Measurements from ENCODE around the gene FBP1. TPM values are rescaled to one million over a fixed set of nuclear protein-coding genes. Genes with fewer than 3 reads are reported as not detected.

FBP1 gene
- total RNA-seq, 1 experiment from 2014 or later = 1.9 TPM

DNA sequence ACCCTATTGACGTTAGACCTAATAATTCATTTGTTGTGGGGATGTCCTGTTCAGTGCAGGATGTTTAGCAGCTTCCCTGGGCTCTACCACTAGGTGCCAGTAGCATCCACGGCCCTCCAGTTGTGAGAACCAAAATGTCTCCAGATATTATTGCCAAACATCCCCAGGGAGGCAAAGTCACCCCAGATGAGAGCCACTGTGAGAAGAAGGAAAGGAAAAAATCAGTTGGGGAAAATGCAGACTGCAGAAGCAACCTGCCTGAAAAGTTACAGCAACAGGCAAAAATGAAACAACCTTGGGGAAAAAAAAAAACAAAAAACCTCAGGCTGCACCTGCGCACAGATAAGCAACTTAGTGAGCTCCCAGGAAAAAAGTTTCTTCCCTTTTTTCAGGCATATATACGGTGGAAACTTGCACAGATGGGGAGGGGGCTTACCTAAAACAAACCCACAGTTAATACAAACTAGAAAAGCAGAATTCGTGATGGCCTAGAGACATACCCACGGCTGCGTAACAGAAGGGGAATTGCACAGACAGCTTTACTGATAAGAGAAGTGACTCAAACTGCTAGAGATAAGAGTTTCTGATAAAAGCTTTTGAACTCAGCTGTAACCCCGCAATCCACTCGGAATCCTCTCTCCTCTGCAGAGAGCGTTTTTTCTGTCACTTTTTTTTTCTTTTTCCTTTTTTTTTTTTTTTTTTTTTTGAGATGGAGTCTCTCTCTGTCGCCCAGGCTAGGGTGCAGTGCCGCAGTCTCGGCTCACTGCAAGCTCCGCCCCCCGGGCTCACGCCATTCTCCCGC, 29.8 kb upstream of the FBP1 start:
- Mint-ChIP-seq H3K27me3 (ENCODE audit: low read depth) (peaks cover 3% of the 10 kb centered on the region), H3K36me3 (ENCODE audit: insufficient read depth in 1 of 3, low read depth in 3 of 3) (no peaks in the 10 kb centered on the region), H3K27ac (0 out of 7 replicates have a peak overlapping the region, but pooled peaks of 1 of the 3 experiments have one; percentile 5), H3K4me3 (no peak overlapping the region), H3K9me3 (peaks cover 0 to 3% of the 10 kb centered on the region in 2 experiments; a peak in 2 of 5 replicates), H3K4me1 (no peaks in the 10 kb centered on the region; a peak in 1 of 4 replicates)
- H3K9me3 ChIP-seq (ENCODE audit: control insufficient read depth, low read depth, low read length) = no peaks in the 10 kb centered on the region
- H3K9ac ChIP-seq (ENCODE audit: extremely low read depth, insufficient read length, low read length) = no peak overlapping the region
- no peak overlapping the region for H4K91ac ChIP-seq (ENCODE audit: insufficient read length, low read depth, low read length)
- no peaks in the 10 kb centered on the region for H3K4me1 ChIP-seq (ENCODE audit: insufficient read depth, low read length)
- H3K79me1 ChIP-seq (ENCODE audit: insufficient read depth, low read depth, low read length, poor library complexity, severe bottlenecking) = no peaks in the 10 kb centered on the region
- no peak overlapping the region for H2BK15ac ChIP-seq (ENCODE audit: low read depth, low read length)
- no CpG with 5 or more reads among the region's 17 CpGs for WGBS (ENCODE audit: extremely low coverage, insufficient read length, low lambda C conversion rate)
- H2BK12ac ChIP-seq (ENCODE audit: insufficient read length, low read depth, low read length) = no peak overlapping the region
- TF ChIP-seq, protein P1, sequence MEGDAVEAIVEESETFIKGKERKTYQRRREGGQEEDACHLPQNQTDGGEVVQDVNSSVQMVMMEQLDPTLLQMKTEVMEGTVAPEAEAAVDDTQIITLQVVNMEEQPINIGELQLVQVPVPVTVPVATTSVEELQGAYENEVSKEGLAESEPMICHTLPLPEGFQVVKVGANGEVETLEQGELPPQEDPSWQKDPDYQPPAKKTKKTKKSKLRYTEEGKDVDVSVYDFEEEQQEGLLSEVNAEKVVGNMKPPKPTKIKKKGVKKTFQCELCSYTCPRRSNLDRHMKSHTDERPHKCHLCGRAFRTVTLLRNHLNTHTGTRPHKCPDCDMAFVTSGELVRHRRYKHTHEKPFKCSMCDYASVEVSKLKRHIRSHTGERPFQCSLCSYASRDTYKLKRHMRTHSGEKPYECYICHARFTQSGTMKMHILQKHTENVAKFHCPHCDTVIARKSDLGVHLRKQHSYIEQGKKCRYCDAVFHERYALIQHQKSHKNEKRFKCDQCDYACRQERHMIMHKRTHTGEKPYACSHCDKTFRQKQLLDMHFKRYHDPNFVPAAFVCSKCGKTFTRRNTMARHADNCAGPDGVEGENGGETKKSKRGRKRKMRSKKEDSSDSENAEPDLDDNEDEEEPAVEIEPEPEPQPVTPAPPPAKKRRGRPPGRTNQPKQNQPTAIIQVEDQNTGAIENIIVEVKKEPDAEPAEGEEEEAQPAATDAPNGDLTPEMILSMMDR (conservative IDR thresholded peaks at IDR 0.05) = peak; percentile 80
- H3K4ac ChIP-seq (ENCODE audit: low read depth, low read length) = no peak overlapping the region
- H3K14ac ChIP-seq (ENCODE audit: insufficient read depth, low read length) = no peak overlapping the region
- DNase-seq = peak; percentile 45
- no peak overlapping the region for H2BK5ac ChIP-seq (ENCODE audit: insufficient read length, low read length)
- H2AFZ ChIP-seq (ENCODE audit: low read length) = peak overlapping the region; percentile 68
- no peak overlapping the region for H2AK5ac ChIP-seq (ENCODE audit: insufficient read length, low read length)
- H3K27ac ChIP-seq (ENCODE audit: insufficient read length, low read depth, low read length) = no peak overlapping the region
- no peak overlapping the region for H3T11ph ChIP-seq (ENCODE audit: low read length)
- H4K5ac ChIP-seq (ENCODE audit: insufficient read length, low read depth, low read length) = no peak overlapping the region
- no peak overlapping the region for H4K8ac ChIP-seq (replicated peaks; ENCODE audit: insufficient read length, low read depth, low read length)
- no peak overlapping the region for H3K56ac ChIP-seq (ENCODE audit: insufficient read length, low read depth, low read length)
- no peak overlapping the region for H3K18ac ChIP-seq (ENCODE audit: insufficient read length, low read depth, low read length)
- no peak overlapping the region for H3K4me2 ChIP-seq (ENCODE audit: insufficient read depth, insufficient read length, low read length)
- H3K23me2 ChIP-seq (ENCODE audit: insufficient read length, low read depth, low read length, poor library complexity, severe bottlenecking) = no peaks in the 10 kb centered on the region
- no peak overlapping the region for H2BK120ac ChIP-seq (ENCODE audit: low read depth, low read length, poor library complexity, severe bottlenecking)
- no peak overlapping the region for H2BK20ac ChIP-seq (ENCODE audit: low read depth, low read length, poor library complexity, severe bottlenecking)
- H3K79me2 ChIP-seq (ENCODE audit: insufficient read depth, low read length) = no peaks in the 10 kb centered on the region
- H3K23ac ChIP-seq (ENCODE audit: insufficient read length, low read depth, low read length) = no peak overlapping the region
- H4K20me1 ChIP-seq (ENCODE audit: control insufficient read depth, insufficient read depth, insufficient read length) = no peaks in the 10 kb centered on the region
- no peaks in the 10 kb centered on the region; the same call in 1 of the 2 replicates for H3K27me3 ChIP-seq (ENCODE audit: insufficient read depth, low read length)

All from H9 (cell line).